ENCODE measurements around the gene KLHDC3.

DNA sequence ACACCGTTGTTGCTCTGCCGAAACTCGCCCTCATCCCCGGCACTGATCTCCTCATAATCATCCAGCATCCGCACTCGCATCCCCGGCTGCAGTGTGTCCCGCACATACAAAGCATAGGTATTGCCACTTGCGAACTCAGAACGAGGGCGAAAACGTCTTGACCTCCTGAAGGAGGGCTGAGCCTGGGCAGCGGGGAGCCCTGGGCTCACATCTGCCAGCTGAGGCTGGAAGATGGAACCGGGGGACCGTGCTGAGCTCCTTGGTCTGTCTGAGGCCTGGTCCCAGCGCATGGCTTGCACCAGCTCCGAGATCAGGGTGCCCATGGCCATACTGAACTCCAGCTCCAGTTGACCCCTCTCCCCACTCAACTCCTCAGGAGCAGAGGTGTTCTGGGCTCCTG, 36.9 kb downstream of the KLHDC3 start:
- TF ChIP-seq, protein P1, sequence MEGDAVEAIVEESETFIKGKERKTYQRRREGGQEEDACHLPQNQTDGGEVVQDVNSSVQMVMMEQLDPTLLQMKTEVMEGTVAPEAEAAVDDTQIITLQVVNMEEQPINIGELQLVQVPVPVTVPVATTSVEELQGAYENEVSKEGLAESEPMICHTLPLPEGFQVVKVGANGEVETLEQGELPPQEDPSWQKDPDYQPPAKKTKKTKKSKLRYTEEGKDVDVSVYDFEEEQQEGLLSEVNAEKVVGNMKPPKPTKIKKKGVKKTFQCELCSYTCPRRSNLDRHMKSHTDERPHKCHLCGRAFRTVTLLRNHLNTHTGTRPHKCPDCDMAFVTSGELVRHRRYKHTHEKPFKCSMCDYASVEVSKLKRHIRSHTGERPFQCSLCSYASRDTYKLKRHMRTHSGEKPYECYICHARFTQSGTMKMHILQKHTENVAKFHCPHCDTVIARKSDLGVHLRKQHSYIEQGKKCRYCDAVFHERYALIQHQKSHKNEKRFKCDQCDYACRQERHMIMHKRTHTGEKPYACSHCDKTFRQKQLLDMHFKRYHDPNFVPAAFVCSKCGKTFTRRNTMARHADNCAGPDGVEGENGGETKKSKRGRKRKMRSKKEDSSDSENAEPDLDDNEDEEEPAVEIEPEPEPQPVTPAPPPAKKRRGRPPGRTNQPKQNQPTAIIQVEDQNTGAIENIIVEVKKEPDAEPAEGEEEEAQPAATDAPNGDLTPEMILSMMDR (IDR thresholded peaks at IDR 0.05), result no peak
- TF ChIP-seq POLR2A (IDR thresholded peaks at IDR 0.05), result no peak

Data from thyroid gland (tissue), 4 donors.